MCF 10A (cell line): Measurements from ENCODE around the gene CDH11. TPM values are rescaled to one million over a fixed set of nuclear protein-coding genes. Genes with fewer than 3 reads are reported as not detected.
A peak's percentile ranks its signal among the peaks of the same experiment; 100 is the strongest.

Experiments used
- BruUV-seq: library from RNA; stranded (reverse); fragments of 400-500 nt; replicated peaks from 2 replicates; lab custom pipeline; 2021; lab: Mats Ljungman, UMichigan
- CTCF ChIA-PET: fragments of 300-600 bp; sonication (Branson Sonifier 250); formaldehyde crosslinking; extraction: SDS; loops from one replicate; lab custom pipeline; 2021; ENCODE audit warnings: antibody characterized with exemption, inconsistent platforms; lab: Yijun Ruan, JAX
- POLR2A ChIA-PET: fragments of 300-600, 350-650 bp; sonication (Branson Sonifier 250); formaldehyde crosslinking; extraction: SDS; loops from one replicate; lab custom pipeline; 2020; ENCODE audit warnings: antibody characterized with exemption, inconsistent platforms; lab: Yijun Ruan, JAX
- DNase-seq: peaks from one replicate; pipeline ENCODE4 v3.0.0-alpha.2; 2018; ENCODE audit not compliant: unreplicated experiment
- H3K27ac Mint-ChIP-seq: one replicate; pipeline ENCODE4 v1.8.0; 2022; ENCODE audit warnings: mild to moderate bottlenecking, low read depth, mixed read lengths; ENCODE audit not compliant: unreplicated experiment
- H3K27me3 Mint-ChIP-seq: one replicate; pipeline ENCODE4 v1.8.0; 2022; ENCODE audit warnings: mixed read lengths; ENCODE audit not compliant: insufficient read depth, unreplicated experiment
- H3K36me3 Mint-ChIP-seq: one replicate; pipeline ENCODE4 v1.8.0; 2022; ENCODE audit warnings: mild to moderate bottlenecking, moderate library complexity, mixed read lengths; ENCODE audit not compliant: insufficient read depth, unreplicated experiment
- H3K4me1 Mint-ChIP-seq: one replicate; pipeline ENCODE4 v1.8.0; 2022; ENCODE audit warnings: mixed read lengths; ENCODE audit not compliant: insufficient read depth, unreplicated experiment
- H3K4me3 Mint-ChIP-seq: one replicate; pipeline ENCODE4 v1.8.0; 2022; ENCODE audit warnings: mild to moderate bottlenecking, moderate library complexity, mixed read lengths; ENCODE audit not compliant: unreplicated experiment
- H3K9me3 Mint-ChIP-seq: one replicate; pipeline ENCODE4 v1.8.0; 2022; ENCODE audit warnings: mixed read lengths; ENCODE audit not compliant: unreplicated experiment
- CTCF ChIP-seq: fragments of 200-600 bp; IDR thresholded peaks from one replicate; pipeline ENCODE4 v1.8.0; 2022; ENCODE audit warnings: antibody characterized with exemption, mild to moderate bottlenecking; ENCODE audit not compliant: unreplicated experiment
- intact Hi-C: fragments of 100-400 bp; cut with micrococcal nuclease; formaldehyde crosslinking; loops from 2 replicates; pipeline ENCODE4 v1.14.1; 2022
- total RNA-seq: library from RNA; stranded (reverse); gene quantifications from 2 replicates; pipeline ENCODE4 v1.2.3, GENCODE V29; 2022

The CDH11 gene
- total RNA-seq, 1 experiment from 2014 or later, result 0.33 TPM

GRCh38 chr16:64971171-64971570 is 150.7 kb downstream of the CDH11 start:
- POLR2A ChIA-PET, result no interaction called here
- intact Hi-C loops, result no loop called here
- H3K4me1 Mint-ChIP-seq, result no peaks in the 10 kb centered on the region
- DNase-seq, result no peak
- CTCF ChIA-PET, result no interaction called here
- peaks cover 6% of the 10 kb centered on the region for H3K9me3 Mint-ChIP-seq
- TF ChIP-seq CTCF, result no peak
- H3K27me3 Mint-ChIP-seq, result no peaks in the 10 kb centered on the region
- BruUV-seq, result no TSS peak
- no peak overlapping the region for H3K4me3 Mint-ChIP-seq
- no peak overlapping the region for H3K27ac Mint-ChIP-seq
- H3K36me3 Mint-ChIP-seq, result no peaks in the 10 kb centered on the region

GRCh38 chr16:64969221-64969620 is 152.6 kb downstream of the CDH11 start:
- DNase-seq, result no peak
- H3K27ac Mint-ChIP-seq, result no peak overlapping the region
- POLR2A ChIA-PET, result interaction anchor here (0.6 kb wide), 1 partner anchor 260 kb away, joined by 4 read pairs; no protein-coding TSS in a partner anchor
- CTCF ChIA-PET, result no interaction called here
- H3K27me3 Mint-ChIP-seq, result no peaks in the 10 kb centered on the region
- H3K36me3 Mint-ChIP-seq, result no peaks in the 10 kb centered on the region
- intact Hi-C loops, result no loop called here
- TF ChIP-seq CTCF, result no peak
- no TSS peak for BruUV-seq
- no peaks in the 10 kb centered on the region for H3K4me1 Mint-ChIP-seq
- no peak overlapping the region for H3K4me3 Mint-ChIP-seq
- no peaks in the 10 kb centered on the region for H3K9me3 Mint-ChIP-seq

- no peaks in the 10 kb centered on the region for H3K4me1 Mint-ChIP-seq
- H3K9me3 Mint-ChIP-seq, result no peaks in the 10 kb centered on the region
- intact Hi-C loops, result no loop called here
- TF ChIP-seq CTCF, result no peak
- CTCF ChIA-PET, result no interaction called here
- H3K27me3 Mint-ChIP-seq, result no peaks in the 10 kb centered on the region
- H3K27ac Mint-ChIP-seq, result no peak overlapping the region
- no TSS peak for BruUV-seq
- no peaks in the 10 kb centered on the region for H3K36me3 Mint-ChIP-seq
- POLR2A ChIA-PET, result no interaction called here
- H3K4me3 Mint-ChIP-seq, result no peak overlapping the region
- DNase-seq, result no peak
Measured at GRCh38 chr16:64968539-64968938, 153.3 kb downstream of the CDH11 start.

- no TSS peak for BruUV-seq
- ChIA-PET POLR2A (no interaction called here), CTCF (no interaction called here)
- Mint-ChIP-seq H3K4me3 (no peak overlapping the region), H3K4me1 (no peaks in the 10 kb centered on the region), H3K27ac (no peak overlapping the region), H3K9me3 (no peaks in the 10 kb centered on the region), H3K36me3 (no peaks in the 10 kb centered on the region), H3K27me3 (no peaks in the 10 kb centered on the region)
- TF ChIP-seq CTCF, result no peak
- intact Hi-C loops, result no loop called here
- DNase-seq, result peak; percentile 57
Measured at GRCh38 chr16:64964126-64964540, 157.7 kb downstream of the CDH11 start.
